Measurements from ENCODE around the gene ITPR3.

Gene ITPR3

GRCh38 chr6:33613146-33613794 lies 7.9 kb upstream of the ITPR3 start:
- H3K27me3 Mint-ChIP-seq = peaks cover 21% of the 10 kb centered on the region
- no peak overlapping the region for H3K4me3 Mint-ChIP-seq
- H3K9me3 Mint-ChIP-seq = no peaks in the 10 kb centered on the region
- H3K36me3 Mint-ChIP-seq (ENCODE audit: low read depth) = no peaks in the 10 kb centered on the region
- H3K27ac Mint-ChIP-seq = no peak overlapping the region
- intact Hi-C loops (cut with micrococcal nuclease) = no loop called here
- no peaks in the 10 kb centered on the region for H3K4me1 Mint-ChIP-seq (ENCODE audit: low read depth)

- Mint-ChIP-seq H3K9me3 (no peaks in the 10 kb centered on the region), H3K4me1 (ENCODE audit: low read depth) (peaks cover 3% of the 10 kb centered on the region), H3K27ac (no peak overlapping the region), H3K36me3 (ENCODE audit: low read depth) (no peaks in the 10 kb centered on the region), H3K4me3 (no peak overlapping the region), H3K27me3 (peaks cover 23% of the 10 kb centered on the region)
- intact Hi-C loops (cut with micrococcal nuclease) = no loop called here
Measured at GRCh38 chr6:33613795-33614168, 7.3 kb upstream of the ITPR3 start.

GRCh38 chr6:33616113-33616512 lies 5.0 kb upstream of the ITPR3 start:
- Mint-ChIP-seq H3K27ac (no peak overlapping the region), H3K4me1 (ENCODE audit: low read depth) (peaks cover 22% of the 10 kb centered on the region), H3K27me3 (peaks cover 36% of the 10 kb centered on the region), H3K4me3 (no peak overlapping the region), H3K9me3 (no peaks in the 10 kb centered on the region), H3K36me3 (ENCODE audit: low read depth) (no peaks in the 10 kb centered on the region)
- intact Hi-C loops (cut with micrococcal nuclease) = no loop called here

DNA sequence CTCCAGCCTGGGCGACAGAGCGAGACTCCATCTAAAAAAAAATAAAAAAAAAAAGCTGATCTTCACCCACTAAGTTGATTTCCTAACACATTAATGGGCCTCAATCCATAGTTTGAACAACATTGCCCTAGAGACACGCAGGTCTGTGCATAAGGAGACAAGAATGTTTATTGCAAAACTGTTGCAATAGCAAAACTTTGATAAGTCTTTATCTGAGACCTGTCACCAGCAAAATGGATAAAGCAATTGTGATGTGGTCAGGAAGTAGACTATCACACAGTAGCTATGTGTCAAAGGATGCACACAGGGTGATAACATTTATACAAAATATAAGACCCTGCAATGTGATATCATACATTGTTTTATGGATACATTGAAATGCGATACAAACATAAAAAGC lies 4.2 kb upstream of the ITPR3 start:
- intact Hi-C loops (cut with micrococcal nuclease) = no loop called here
- H3K9me3 Mint-ChIP-seq = no peaks in the 10 kb centered on the region
- H3K27me3 Mint-ChIP-seq = peaks cover 42% of the 10 kb centered on the region
- H3K36me3 Mint-ChIP-seq (ENCODE audit: low read depth) = no peaks in the 10 kb centered on the region
- H3K4me1 Mint-ChIP-seq (ENCODE audit: low read depth) = peaks cover 28% of the 10 kb centered on the region
- H3K27ac Mint-ChIP-seq = no peak overlapping the region
- no peak overlapping the region for H3K4me3 Mint-ChIP-seq

DNA sequence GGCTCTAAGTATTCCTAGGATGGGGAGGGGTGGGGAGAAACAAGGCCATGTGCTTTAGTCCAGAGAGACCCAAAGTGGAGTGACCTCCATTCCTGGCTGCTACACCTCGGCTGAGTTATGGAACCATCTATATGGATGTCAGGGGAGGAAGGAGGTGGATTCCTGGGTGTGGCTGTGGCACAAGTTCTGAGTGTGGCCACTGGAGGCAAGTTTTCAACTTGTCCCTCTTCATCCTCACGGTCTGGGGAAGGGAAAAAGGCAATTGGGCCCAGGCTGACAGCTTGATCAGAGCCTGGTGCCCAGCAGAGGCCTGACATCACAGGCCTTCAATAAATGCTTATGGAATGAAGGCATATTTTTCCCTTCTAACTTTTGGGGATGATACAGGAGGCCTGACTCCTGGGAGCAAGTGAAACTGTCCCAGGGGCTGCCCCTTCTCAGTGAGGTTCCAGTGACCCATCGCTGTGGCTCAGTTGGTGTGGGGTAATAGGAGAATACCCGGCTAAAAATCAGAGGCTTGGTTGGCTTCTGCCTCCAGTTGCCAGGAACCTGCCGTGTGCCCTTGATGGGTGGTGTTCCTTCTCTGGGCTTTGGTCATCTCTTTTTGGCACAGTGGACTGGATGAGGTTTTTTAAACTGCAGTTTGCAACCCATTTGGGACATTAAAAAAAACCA lies 1.8 kb upstream of the ITPR3 start:
- no peaks in the 10 kb centered on the region for H3K36me3 Mint-ChIP-seq (ENCODE audit: low read depth)
- H3K27ac Mint-ChIP-seq = no peak overlapping the region
- intact Hi-C loops (cut with micrococcal nuclease) = no loop called here
- peaks cover 32% of the 10 kb centered on the region for H3K4me1 Mint-ChIP-seq (ENCODE audit: low read depth)
- no peaks in the 10 kb centered on the region for H3K9me3 Mint-ChIP-seq
- H3K27me3 Mint-ChIP-seq = peaks cover 52% of the 10 kb centered on the region
- H3K4me3 Mint-ChIP-seq = no peak overlapping the region

DNA sequence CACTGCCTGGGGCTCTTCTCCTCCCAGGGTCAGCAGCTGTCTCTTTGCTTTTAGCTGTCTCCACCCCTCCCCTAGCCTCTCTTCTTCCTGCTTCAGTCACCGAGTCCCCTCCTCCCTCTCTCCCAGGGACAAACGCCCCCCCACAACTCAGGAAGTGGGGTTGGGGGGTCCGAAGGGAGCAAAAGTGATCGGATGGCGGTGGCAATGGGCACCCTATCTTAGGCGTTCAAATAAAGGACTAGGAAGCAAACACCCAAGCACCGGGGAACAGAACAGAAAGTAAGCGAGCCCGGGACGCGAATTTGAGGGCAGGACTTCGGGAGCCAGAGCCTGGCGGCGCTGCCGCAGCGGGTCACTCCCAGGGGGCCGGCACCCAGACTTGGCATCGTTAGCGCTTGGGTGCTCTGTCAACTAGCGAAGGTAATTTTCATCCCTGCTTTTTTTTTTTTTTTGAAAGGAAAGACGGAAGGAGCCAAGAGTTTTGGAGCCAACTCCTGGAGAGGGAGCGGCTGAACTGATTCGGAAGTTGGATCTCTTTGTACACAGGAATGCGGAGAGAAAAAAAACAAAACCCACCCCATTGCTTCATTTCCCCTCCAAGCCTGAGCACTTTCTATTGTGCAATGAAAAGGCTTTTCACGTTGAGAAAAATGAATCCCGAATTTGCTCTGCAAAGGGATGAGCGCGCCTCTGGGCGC lies 815 bp upstream of the ITPR3 start:
- peaks cover 56% of the 10 kb centered on the region for H3K27me3 Mint-ChIP-seq
- H3K27ac Mint-ChIP-seq = peak overlapping the region; percentile 70
- H3K36me3 Mint-ChIP-seq (ENCODE audit: low read depth) = no peaks in the 10 kb centered on the region
- peak overlapping the region; percentile 92 for H3K4me3 Mint-ChIP-seq
- H3K4me1 Mint-ChIP-seq (ENCODE audit: low read depth) = peaks cover 32% of the 10 kb centered on the region
- intact Hi-C loops (cut with micrococcal nuclease) = no loop called here
- no peaks in the 10 kb centered on the region for H3K9me3 Mint-ChIP-seq

DNA sequence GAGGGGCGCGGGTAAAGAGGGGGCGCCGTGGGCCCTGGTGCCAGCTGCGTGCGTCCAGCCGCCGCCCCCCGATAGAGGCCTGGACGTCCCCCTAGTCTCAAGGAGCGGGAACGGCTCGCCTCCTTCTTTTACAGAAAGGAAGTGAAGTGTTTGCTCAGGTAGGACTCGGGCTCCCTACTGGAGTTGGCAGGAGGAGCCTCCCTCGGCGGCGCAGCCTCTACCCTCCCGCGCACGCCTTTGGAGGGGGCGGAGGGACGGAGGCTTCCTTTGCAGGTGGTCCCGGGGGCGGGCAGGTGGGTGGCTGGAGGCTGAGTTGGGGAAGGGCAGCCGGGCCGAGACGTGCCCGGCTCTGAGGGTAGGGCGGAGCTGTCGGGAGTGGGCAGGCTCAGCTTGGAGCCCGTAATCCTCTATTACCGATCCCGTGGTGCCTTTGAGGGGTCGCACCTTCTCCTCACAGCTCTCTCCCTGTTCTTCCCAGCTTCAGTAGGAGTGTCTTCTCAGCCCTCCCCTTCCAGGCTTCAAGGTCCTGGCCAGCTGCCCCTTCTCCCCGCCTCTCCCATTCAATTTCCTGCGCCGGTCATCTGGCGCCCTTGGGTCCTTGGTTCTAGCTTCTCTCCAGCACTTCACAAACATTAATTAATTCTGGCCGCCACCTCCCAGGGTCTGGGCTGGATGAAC lies 728 bp downstream of the ITPR3 start:
- peaks cover 56% of the 10 kb centered on the region for H3K27me3 Mint-ChIP-seq
- no peaks in the 10 kb centered on the region for H3K9me3 Mint-ChIP-seq
- H3K4me3 Mint-ChIP-seq = peak overlapping the region; percentile 53
- intact Hi-C loops (cut with micrococcal nuclease) = no loop called here
- H3K27ac Mint-ChIP-seq = no peak overlapping the region
- peaks cover 32% of the 10 kb centered on the region for H3K4me1 Mint-ChIP-seq (ENCODE audit: low read depth)
- H3K36me3 Mint-ChIP-seq (ENCODE audit: low read depth) = no peaks in the 10 kb centered on the region

DNA sequence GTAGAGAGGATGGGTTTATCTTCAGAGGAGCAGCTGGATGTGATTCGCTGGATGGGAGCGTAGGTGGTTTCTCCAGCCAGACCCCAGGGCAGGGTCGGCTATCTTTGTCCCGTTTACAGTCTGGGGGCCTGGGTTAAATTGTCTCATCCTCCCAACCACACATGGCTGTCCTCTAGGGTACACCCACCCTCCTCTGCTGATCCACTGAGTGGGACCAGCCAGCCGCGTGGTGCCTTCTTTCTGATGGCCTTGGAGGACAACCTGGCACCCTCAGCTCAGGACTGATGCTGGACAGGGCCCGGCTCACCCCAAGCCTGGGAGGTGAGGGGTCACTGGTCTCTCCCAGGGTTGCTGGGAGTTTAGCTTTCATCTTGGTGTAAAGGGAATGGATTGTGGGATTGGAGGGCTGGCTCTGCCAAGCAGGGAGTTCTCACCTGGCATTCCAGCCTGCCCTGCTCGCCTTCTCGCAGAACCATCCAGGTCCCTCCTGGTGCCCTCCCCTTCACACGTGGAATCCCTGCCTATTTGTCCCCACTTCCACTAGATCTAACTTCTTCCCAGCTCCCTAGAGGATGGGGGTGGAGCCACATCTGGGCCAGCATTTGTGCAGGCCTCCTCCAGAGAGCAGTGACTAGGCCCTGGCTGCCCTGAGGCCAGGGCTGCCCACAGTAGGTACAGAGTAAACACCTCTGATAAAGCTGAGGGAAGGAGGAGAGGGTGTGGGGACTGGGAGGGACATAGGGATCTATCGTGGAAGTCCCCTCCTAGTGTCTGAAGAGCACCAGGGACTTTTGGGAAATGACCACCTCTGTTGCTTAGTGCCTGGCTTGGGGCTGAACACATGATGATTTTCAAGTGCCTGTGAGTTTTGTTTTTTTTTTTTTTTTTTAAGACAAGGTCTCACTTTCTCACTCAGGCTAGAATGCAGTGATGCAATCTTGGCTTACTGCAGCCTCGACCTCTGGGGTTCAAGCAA lies 1.6 kb downstream of the ITPR3 start:
- Mint-ChIP-seq H3K36me3 (ENCODE audit: low read depth) (no peaks in the 10 kb centered on the region), H3K4me3 (no peak overlapping the region), H3K9me3 (no peaks in the 10 kb centered on the region), H3K27ac (no peak overlapping the region), H3K4me1 (ENCODE audit: low read depth) (peaks cover 32% of the 10 kb centered on the region), H3K27me3 (peaks cover 56% of the 10 kb centered on the region)
- intact Hi-C loops (cut with micrococcal nuclease) = no loop called here

DNA sequence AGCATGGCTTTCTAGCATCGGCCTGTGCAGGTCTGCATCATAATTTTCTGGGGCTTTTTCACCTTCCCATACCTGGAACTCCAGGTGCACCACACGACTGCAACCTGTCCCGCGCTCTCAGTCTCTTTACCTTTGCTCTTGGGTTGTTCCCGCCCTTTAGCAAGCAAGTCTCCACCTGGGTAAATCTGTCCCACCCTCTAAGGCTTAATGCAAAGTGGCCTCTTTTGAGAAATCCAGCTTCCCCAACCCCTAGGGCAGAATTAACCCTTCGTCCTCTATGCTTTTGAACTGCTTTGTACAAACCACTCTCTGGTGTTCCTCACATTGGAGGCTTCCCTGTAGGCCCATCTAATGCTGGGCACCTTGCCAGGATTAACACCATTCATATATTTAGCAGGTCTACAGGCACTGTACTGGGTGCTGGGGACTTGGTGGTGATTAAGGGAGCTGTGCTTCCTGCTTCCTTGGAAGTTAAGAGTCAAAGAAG lies 2.8 kb downstream of the ITPR3 start:
- Mint-ChIP-seq H3K4me1 (ENCODE audit: low read depth) (peaks cover 35% of the 10 kb centered on the region), H3K9me3 (no peaks in the 10 kb centered on the region), H3K4me3 (no peak overlapping the region), H3K27me3 (peaks cover 50% of the 10 kb centered on the region), H3K36me3 (ENCODE audit: low read depth) (no peaks in the 10 kb centered on the region), H3K27ac (no peak overlapping the region)
- intact Hi-C loops (cut with micrococcal nuclease) = no loop called here

DNA sequence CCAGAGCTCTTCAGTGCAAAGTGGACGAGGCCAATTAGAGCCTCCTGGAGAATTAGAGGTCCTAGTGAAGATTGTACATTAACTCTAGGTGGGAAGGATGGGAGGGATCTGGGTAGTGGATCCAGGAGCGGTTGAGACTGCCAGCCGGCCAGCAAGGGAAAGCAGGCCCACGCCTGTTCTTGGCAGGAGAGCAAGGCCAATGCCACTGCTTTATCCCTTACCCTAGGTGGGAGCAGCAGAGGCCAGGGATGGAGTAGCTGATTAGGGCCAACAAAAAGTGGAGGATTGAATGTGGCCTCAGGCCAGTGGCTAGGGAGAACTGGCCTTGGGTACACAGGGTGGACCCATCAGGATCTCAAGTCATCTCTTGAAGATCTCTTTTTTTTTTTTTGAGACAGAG lies 3.7 kb downstream of the ITPR3 start:
- intact Hi-C loops (cut with micrococcal nuclease) = no loop called here

GRCh38 chr6:33627876-33628275 lies 6.8 kb downstream of the ITPR3 start:
- peaks cover 19% of the 10 kb centered on the region for H3K4me1 Mint-ChIP-seq (ENCODE audit: low read depth)
- H3K4me3 Mint-ChIP-seq = no peak overlapping the region
- H3K27ac Mint-ChIP-seq = no peak overlapping the region
- no peaks in the 10 kb centered on the region for H3K36me3 Mint-ChIP-seq (ENCODE audit: low read depth)
- no peaks in the 10 kb centered on the region for H3K9me3 Mint-ChIP-seq
- intact Hi-C loops (cut with micrococcal nuclease) = no loop called here
- H3K27me3 Mint-ChIP-seq = peaks cover 21% of the 10 kb centered on the region

More for the DNA sequence above, 3.7 kb downstream of the ITPR3 start:
- Mint-ChIP-seq H3K36me3 (ENCODE audit: low read depth) (no peaks in the 10 kb centered on the region), H3K27me3 (peaks cover 41% of the 10 kb centered on the region), H3K9me3 (no peaks in the 10 kb centered on the region), H3K27ac (no peak overlapping the region), H3K4me3 (no peak overlapping the region), H3K4me1 (ENCODE audit: low read depth) (peaks cover 25% of the 10 kb centered on the region)

DNA sequence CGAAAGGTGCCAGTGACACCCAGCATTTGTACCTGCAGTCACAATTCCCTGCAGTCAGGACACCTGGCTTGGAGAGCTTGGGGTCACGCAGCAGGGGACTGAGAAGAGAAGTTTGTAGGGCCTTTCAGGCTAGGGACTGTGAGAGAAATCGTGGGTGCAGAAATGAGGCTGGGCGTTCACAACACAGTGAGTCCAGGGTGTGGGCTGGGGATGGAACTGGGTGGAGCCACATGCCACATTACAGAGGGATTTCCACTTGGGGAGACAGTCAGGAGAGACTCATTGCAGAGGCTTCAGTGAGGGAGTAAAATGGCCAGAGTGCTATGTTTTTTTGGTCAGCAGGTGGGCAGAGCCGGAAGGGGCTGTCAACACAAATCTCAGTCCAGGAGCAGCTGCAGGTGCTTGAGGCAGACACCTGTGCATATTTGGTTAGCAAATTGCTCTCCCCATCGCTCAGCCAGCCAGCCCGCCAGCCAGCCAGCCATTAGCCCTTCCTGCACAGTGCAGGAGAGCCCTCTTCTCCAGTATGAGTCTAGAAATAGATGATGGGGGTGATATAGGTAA lies 7.4 kb downstream of the ITPR3 start:
- no peaks in the 10 kb centered on the region for H3K36me3 Mint-ChIP-seq (ENCODE audit: low read depth)
- H3K4me1 Mint-ChIP-seq (ENCODE audit: low read depth) = peaks cover 23% of the 10 kb centered on the region
- H3K27ac Mint-ChIP-seq = no peak overlapping the region
- intact Hi-C loops (cut with micrococcal nuclease) = no loop called here
- H3K9me3 Mint-ChIP-seq = no peaks in the 10 kb centered on the region
- peaks cover 22% of the 10 kb centered on the region for H3K27me3 Mint-ChIP-seq
- H3K4me3 Mint-ChIP-seq = no peak overlapping the region

DNA sequence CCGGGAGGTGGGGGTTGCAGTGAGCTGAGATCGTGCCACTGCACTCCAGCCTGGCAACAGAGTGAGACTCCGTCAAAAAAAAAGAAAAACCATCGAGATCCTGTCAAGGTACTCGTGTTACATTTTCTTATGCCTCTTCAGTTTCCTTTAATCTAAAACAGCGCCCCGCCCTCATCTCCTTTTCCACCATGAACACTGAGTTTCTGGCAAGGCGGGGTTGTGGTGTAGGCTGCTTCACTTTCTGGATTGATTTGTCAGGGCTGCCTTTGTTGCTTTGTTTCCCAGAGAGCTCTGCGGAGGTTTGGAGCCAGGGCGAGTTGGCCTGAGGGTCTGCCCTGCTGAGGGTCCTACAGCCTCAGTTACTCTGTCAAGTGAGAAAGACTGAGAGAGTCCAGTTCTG lies 8.9 kb downstream of the ITPR3 start:
- Mint-ChIP-seq H3K36me3 (ENCODE audit: low read depth) (no peaks in the 10 kb centered on the region), H3K27ac (no peak overlapping the region), H3K4me3 (no peak overlapping the region), H3K9me3 (no peaks in the 10 kb centered on the region), H3K27me3 (peaks cover 25% of the 10 kb centered on the region), H3K4me1 (ENCODE audit: low read depth) (peaks cover 37% of the 10 kb centered on the region)
- intact Hi-C loops (cut with micrococcal nuclease) = no loop called here
